ENCODE results near the gene C11orf58. TPM values are rescaled to one million over a fixed set of nuclear protein-coding genes. Genes with fewer than 3 reads are reported as not detected.

Gene C11orf58
- total and polyA plus RNA-seq, 8 donors: 39.3 to 73.6 (median 53.5) TPM

GRCh38 chr11:16722581-16723344, 15.7 kb upstream of the C11orf58 start:
- Histone ChIP-seq H3K9me3 (no peaks in the 10 kb centered on the region), H3K4me3 (no peak overlapping the region), H3K36me3 (no peaks in the 10 kb centered on the region), H3K4me1 (no peaks in the 10 kb centered on the region), H3K27ac (no peak overlapping the region), H3K27me3 (no peaks in the 10 kb centered on the region)
- ATAC-seq (no peak), FAIRE-seq (no peak), DNase-seq (no peak)
- WGBS, 2 donors: 65 to 75% methylated on average over 3 of the region's 3 CpGs
- intact Hi-C loops (cut with DNase I): no loop called here
- no peak for TF ChIP-seq CTCF (IDR thresholded peaks at IDR 0.05)

GRCh38 chr11:16727806-16728205, 10.6 kb upstream of the C11orf58 start:
- no peak for DNase-seq
- TF ChIP-seq CTCF (IDR thresholded peaks at IDR 0.05): no peak
- WGBS, 2 donors: 85 to 90% methylated on average over 3 of the region's 3 CpGs
- no peak for ATAC-seq
- FAIRE-seq: no peak
- Histone ChIP-seq H3K9me3 (no peaks in the 10 kb centered on the region), H3K27me3 (no peaks in the 10 kb centered on the region), H3K4me1 (no peaks in the 10 kb centered on the region), H3K4me3 (no peak overlapping the region), H3K27ac (no peak overlapping the region), H3K36me3 (no peaks in the 10 kb centered on the region)
- intact Hi-C loops (cut with DNase I): no loop called here

- WGBS, 2 donors: 1% methylated on average over 6 of the region's 6 CpGs
- intact Hi-C loops (cut with DNase I): no loop called here
- ATAC-seq (peak; percentile 19 to 26 (median 25)), DNase-seq (no peak), FAIRE-seq (no peak)
- no peak for TF ChIP-seq CTCF (IDR thresholded peaks at IDR 0.05)
- no peaks in the 10 kb centered on the region for H3K36me3 ChIP-seq
- no peaks in the 10 kb centered on the region for H3K27me3 ChIP-seq
- H3K4me1 ChIP-seq: peaks cover 4 to 33% (median 18%) of the 10 kb centered on the region in 3 donors
- peak overlapping the region; percentile 57 to 72 (median 64) for H3K4me3 ChIP-seq
- H3K27ac ChIP-seq: peak overlapping the region; percentile 93 to 96 (median 94)
- no peaks in the 10 kb centered on the region for H3K9me3 ChIP-seq
These were observed 642 bp upstream of the C11orf58 start for GRCh38 chr11:16737818-16738192.

GRCh38 chr11:16738947-16739815, 734 bp downstream of the C11orf58 start:
- peak overlapping the region; percentile 93 to 96 (median 94) for H3K27ac ChIP-seq
- intact Hi-C loops (cut with DNase I): no loop called here
- no peaks in the 10 kb centered on the region for H3K27me3 ChIP-seq
- FAIRE-seq (no peak), ATAC-seq (peak in 2 of 4 donors; percentile 6 to 8), DNase-seq (no peak)
- TF ChIP-seq CTCF (IDR thresholded peaks at IDR 0.05): no peak
- peak overlapping the region; percentile 57 to 72 (median 64) for H3K4me3 ChIP-seq
- peaks cover 4 to 35% (median 32%) of the 10 kb centered on the region in 3 donors for H3K4me1 ChIP-seq
- WGBS, 2 donors: 1% methylated on average over 32 of the region's 32 CpGs
- no peaks in the 10 kb centered on the region for H3K9me3 ChIP-seq
- H3K36me3 ChIP-seq: no peaks in the 10 kb centered on the region
